C4-2B (cell line): Measurements from ENCODE around the gene INAVA.

ENCODE experiments used
- H3K27ac ChIP-seq: fragments of 450-650 bp; 2 replicates; pipeline ENCODE4 v1.5.1; 2017
- CTCF ChIP-seq: fragments of 450-650 bp; conservative IDR thresholded peaks from 2 replicates; pipeline ENCODE4 v1.5.1; 2017; ENCODE audit warnings: mild to moderate bottlenecking
- ZFX ChIP-seq: fragments of 450-650 bp; IDR thresholded peaks from 2 replicates; pipeline ENCODE4 v1.6.1; 2017

INAVA gene

GRCh38 chr1:200894712-200895442 lies at the start of gene INAVA:
INAVA (plus strand) TSS chr1:200894900; CDS start chr1:200898401, 3,501 bp downstream.
- TF ChIP-seq CTCF (no peak), ZFX (no peak)
- no peak within 1 kb of the TSS for H3K27ac ChIP-seq

GRCh38 chr1:200845360-200845759 lies 49.3 kb upstream of the INAVA start:
- no peak for TF ChIP-seq ZFX
- TF ChIP-seq CTCF = no peak

DNA sequence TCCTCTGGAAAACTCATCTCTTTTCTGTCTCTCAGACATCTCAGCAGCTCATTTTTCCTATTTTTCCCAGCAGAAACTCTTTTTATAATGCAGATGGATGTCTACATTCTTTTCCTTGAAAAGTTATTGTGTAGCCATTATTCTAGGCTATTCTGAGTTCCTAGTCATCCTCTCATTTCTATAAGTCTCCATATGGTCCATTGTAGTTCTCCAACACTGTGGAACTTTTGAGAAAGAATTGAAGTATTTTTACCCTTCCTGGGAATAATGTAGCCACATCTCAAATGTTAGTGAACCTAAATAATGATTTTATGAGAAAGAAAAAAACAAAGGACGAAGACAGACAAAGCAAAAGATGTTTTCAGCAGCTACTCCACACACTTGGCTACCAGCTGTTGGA lies 48.3 kb upstream of the INAVA start:
- no peak overlapping the region for H3K27ac ChIP-seq
- TF ChIP-seq ZFX (no peak), CTCF (no peak)

More at GRCh38 chr1:200845360-200845759, 49.3 kb upstream of the INAVA start:
- no peak overlapping the region for H3K27ac ChIP-seq

GRCh38 chr1:200849430-200849829 lies 45.3 kb upstream of the INAVA start:
- TF ChIP-seq ZFX (no peak), CTCF (no peak)
- no peak overlapping the region for H3K27ac ChIP-seq

- TF ChIP-seq ZFX (no peak), CTCF (no peak)
- no peak overlapping the region for H3K27ac ChIP-seq
These were observed 44.1 kb upstream of the INAVA start for GRCh38 chr1:200850554-200850953.

DNA sequence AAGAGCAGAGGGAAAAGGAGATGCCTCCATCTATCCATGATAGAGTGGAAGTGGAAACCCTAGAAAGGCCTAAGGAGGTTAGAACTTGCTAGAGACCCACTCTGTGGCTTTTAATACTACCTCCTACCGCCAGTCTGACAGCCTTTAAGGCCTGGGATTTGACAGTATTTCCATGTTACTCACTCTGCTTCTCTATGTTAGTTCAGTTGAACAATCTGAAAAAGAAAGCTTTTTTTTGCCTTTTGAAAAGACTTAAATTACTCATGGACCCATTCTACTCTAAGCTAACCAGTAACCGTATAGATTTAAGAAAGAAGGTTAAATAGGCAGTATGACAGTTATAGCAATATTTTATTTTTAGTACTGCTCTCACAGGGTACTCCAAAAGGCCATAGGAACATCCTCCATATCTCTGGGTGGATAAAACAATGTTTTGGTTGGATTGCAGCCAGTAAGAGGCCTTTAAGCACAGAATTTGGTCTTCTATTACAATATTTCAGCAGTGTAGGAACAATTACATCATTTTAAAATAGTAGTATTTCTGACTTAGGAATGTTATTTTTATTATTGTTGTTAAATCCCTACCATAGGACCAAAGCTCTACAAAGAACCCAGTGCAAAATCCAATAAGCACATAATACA lies 37.9 kb upstream of the INAVA start:
- H3K27ac ChIP-seq = no peak overlapping the region
- TF ChIP-seq CTCF (no peak), ZFX (no peak)

DNA sequence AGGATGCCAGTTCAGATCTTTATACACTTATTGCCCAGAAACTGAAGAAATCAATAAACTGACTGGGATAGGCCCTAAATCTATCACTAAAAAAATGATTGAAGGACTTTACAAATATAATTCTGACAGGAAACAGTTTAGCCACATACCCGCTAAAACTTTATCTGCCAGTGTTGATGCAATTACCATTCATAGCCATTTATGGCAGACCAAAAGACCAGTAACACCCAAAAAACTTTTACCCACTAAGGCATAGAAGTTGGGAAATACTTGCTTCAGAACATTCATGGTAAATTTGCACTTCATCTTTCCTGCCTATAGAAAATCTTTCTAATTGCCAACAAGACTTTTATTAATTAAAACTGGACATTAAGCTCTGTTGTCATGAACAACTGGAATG lies 36.9 kb upstream of the INAVA start:
- H3K27ac ChIP-seq = no peak overlapping the region
- TF ChIP-seq ZFX = no peak
